Measurements from ENCODE around the gene SH3D21.

Gene SH3D21

DNA sequence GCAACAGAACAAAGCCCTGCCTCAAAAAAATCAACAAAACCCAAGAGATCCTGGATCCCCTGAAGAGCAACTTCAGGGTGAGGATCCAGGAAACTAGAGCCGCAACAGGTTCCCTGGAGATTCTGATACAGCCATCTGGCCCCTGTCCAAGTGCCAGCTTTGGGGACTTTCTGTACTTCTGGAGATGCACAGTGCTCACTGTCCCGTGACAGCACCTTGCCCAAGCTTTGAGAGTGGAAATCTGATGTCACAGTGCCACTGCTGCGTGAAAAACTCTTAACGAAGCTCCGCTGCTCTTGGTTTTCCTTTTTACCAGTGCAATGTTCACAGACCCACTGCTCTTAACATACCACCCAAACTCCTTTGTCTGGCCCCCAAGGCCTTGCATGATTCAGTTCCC lies 53.2 kb downstream of the SH3D21 start:
- TF ChIP-seq CTCF (IDR thresholded peaks at IDR 0.05; ENCODE audit: low read depth, low read length, poor library complexity, severe bottlenecking) (no peak), EZH2phosphoT487 (IDR thresholded peaks at IDR 0.05; ENCODE audit: borderline replicate concordance, low read length) (no peak)
- H3K9me2 ChIP-seq (replicated peaks; ENCODE audit: control insufficient read depth, low read length) = no peaks in the 10 kb centered on the region
- no peaks in the 10 kb centered on the region for H3F3A ChIP-seq (ENCODE audit: control insufficient read depth, insufficient read depth)
- H3K79me2 ChIP-seq (ENCODE audit: control insufficient read depth, low read length) = peaks cover 43% of the 10 kb centered on the region
- H3K27ac ChIP-seq (ENCODE audit: low read depth, low read length) = no peak overlapping the region
- H3K4me3 ChIP-seq (ENCODE audit: low read length) = no peak overlapping the region
- H3K4me2 ChIP-seq (ENCODE audit: low read length) = 0 out of 2 replicates have a peak overlapping the region, but pooled peaks have one; percentile 9
- H3K27me3 ChIP-seq (ENCODE audit: control insufficient read depth, low read length) = no peaks in the 10 kb centered on the region
- H4K20me1 ChIP-seq (ENCODE audit: control insufficient read depth, insufficient read depth, low read depth, low read length) = 0 out of 2 replicates have a peak, but pooled peaks cover 6% of the 10 kb centered on the region
- no peaks in the 10 kb centered on the region for H3K9me3 ChIP-seq (ENCODE audit: control insufficient read depth, insufficient read depth, low read length)
- peaks cover 20% of the 10 kb centered on the region for H3K4me1 ChIP-seq (ENCODE audit: control insufficient read depth, low read length)
- peaks cover 85% of the 10 kb centered on the region for H3K36me3 ChIP-seq (ENCODE audit: control insufficient read depth, low read length)

DNA sequence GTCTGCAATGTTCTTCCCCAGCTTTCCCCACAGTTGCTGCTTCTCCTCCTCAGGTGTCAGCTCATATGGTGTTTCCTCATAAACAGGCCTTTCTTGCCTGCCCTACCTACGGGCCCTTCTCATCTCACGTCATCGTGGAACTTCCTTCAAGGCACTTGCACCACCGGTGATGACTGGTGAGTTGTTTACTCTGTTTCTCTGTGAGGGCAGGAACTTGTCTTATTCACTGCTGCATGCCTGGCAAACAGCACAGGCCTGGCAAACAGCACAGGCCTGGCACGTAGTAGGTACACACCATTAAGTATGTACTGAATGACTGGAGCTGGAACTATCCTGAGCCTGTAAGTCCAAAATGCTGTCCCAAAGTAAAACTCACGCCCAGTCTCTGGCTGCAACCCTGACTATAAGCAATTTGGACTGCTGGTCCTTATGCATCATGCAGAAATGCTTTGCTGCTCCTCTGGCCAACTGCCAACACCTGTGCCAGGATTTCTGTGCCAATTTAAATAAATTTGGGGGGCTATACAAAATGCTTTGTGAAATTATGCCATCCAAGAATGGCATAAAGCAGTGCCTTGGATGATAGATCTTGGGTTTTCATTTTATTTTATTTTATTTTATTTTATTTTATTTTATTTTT lies 53.9 kb downstream of the SH3D21 start:
- TF ChIP-seq EZH2phosphoT487 (IDR thresholded peaks at IDR 0.05; ENCODE audit: borderline replicate concordance, low read length) (no peak), CTCF (IDR thresholded peaks at IDR 0.05; ENCODE audit: low read depth, low read length, poor library complexity, severe bottlenecking) (no peak)
- Histone ChIP-seq H3K36me3 (ENCODE audit: control insufficient read depth, low read length) (peaks cover 79% of the 10 kb centered on the region), H3K27ac (ENCODE audit: low read depth, low read length) (no peak overlapping the region), H4K20me1 (ENCODE audit: control insufficient read depth, insufficient read depth, low read depth, low read length) (peaks cover 6% of the 10 kb centered on the region; the same call in 1 of the 2 replicates), H3K4me3 (ENCODE audit: low read length) (no peak overlapping the region), H3K9me2 (replicated peaks; ENCODE audit: control insufficient read depth, low read length) (no peaks in the 10 kb centered on the region), H3K79me2 (ENCODE audit: control insufficient read depth, low read length) (peaks cover 47% of the 10 kb centered on the region), H3K4me1 (ENCODE audit: control insufficient read depth, low read length) (peaks cover 20% of the 10 kb centered on the region), H3K4me2 (ENCODE audit: low read length) (0 out of 2 replicates have a peak overlapping the region, but pooled peaks have one; percentile 9), H3F3A (ENCODE audit: control insufficient read depth, insufficient read depth) (no peaks in the 10 kb centered on the region), H3K9me3 (ENCODE audit: control insufficient read depth, insufficient read depth, low read length) (no peaks in the 10 kb centered on the region), H3K27me3 (ENCODE audit: control insufficient read depth, low read length) (no peaks in the 10 kb centered on the region)

DNA sequence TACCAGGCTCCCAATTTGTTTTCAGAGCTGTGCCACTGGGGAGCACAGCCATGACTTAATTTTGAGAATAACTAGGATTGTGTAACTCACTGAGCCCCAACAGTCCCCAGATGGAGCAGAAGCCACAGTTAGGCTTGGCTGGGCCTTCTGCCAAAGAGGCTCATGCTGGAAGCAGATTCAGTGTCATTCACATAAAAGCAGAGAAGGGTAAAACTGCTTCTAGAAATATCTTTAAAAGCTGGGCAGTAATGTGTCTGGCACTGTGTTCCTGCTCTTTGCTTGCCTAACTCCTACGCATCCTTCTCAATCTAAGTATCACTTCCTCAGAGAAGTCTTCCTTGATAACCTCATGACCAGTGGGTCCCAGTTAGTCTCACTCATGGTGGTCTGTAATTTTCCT lies 59.2 kb downstream of the SH3D21 start:
- peak overlapping the region; percentile 6; the same call in 1 of the 2 replicates for H3K27ac ChIP-seq (ENCODE audit: low read depth, low read length)
- peaks cover 63% of the 10 kb centered on the region for H3K4me1 ChIP-seq (ENCODE audit: control insufficient read depth, low read length)
- peaks cover 74% of the 10 kb centered on the region for H3K36me3 ChIP-seq (ENCODE audit: control insufficient read depth, low read length)
- no peak for TF ChIP-seq EZH2phosphoT487 (IDR thresholded peaks at IDR 0.05; ENCODE audit: borderline replicate concordance, low read length)
- no peak for TF ChIP-seq CTCF (IDR thresholded peaks at IDR 0.05; ENCODE audit: low read depth, low read length, poor library complexity, severe bottlenecking)
- H4K20me1 ChIP-seq (ENCODE audit: control insufficient read depth, insufficient read depth, low read depth, low read length) = peaks cover 17% of the 10 kb centered on the region; the same call in 1 of the 2 replicates
- H3K9me3 ChIP-seq (ENCODE audit: control insufficient read depth, insufficient read depth, low read length) = no peaks in the 10 kb centered on the region
- H3K9me2 ChIP-seq (replicated peaks; ENCODE audit: control insufficient read depth, low read length) = no peaks in the 10 kb centered on the region
- H3K79me2 ChIP-seq (ENCODE audit: control insufficient read depth, low read length) = peaks cover 89% of the 10 kb centered on the region
- H3K4me3 ChIP-seq (ENCODE audit: low read length) = no peak overlapping the region
- H3K4me2 ChIP-seq (ENCODE audit: low read length) = peak overlapping the region; percentile 43; the same call in 1 of the 2 replicates
- peaks cover 12% of the 10 kb centered on the region for H3F3A ChIP-seq (ENCODE audit: control insufficient read depth, insufficient read depth)
- H3K27me3 ChIP-seq (ENCODE audit: control insufficient read depth, low read length) = no peaks in the 10 kb centered on the region

All from DOHH2 (cell line).